Measurements from ENCODE around the gene BIRC7. TPM values are rescaled to one million over a fixed set of nuclear protein-coding genes. Genes with fewer than 3 reads are reported as not detected.

Gene BIRC7
- total and polyA plus RNA-seq, 2 donors, result 0.09 to 0.87 TPM

- H3K36me3 ChIP-seq (ENCODE audit: control insufficient read depth in 2 of 2, insufficient read depth in 2 of 2, low read length in 1 of 2), result peaks cover 12% of the 10 kb centered on the region in 2 donors
- 93% methylated on average over 20 of the region's 20 CpGs for WGBS
- DNase-seq (ENCODE audit: low read depth in 6 of 9, low spot score in 9 of 9), result no peak
- H3K4me3 ChIP-seq (ENCODE audit: low read length in 2 of 2), result no peak overlapping the region
- no peak overlapping the region for H3K27ac ChIP-seq (ENCODE audit: low read depth in 1 of 2, low read length in 1 of 2)
- no peaks in the 10 kb centered on the region for H3K27me3 ChIP-seq (ENCODE audit: control insufficient read depth in 2 of 2, insufficient read depth in 1 of 2, low read length in 1 of 2)
- H3K4me1 ChIP-seq (ENCODE audit: control insufficient read depth in 2 of 2, insufficient read depth in 2 of 2, low read length in 2 of 2), result peaks cover 4 to 5% of the 10 kb centered on the region in 2 donors
- no peaks in the 10 kb centered on the region for H3K9me3 ChIP-seq (ENCODE audit: control insufficient read depth in 2 of 2, insufficient read depth in 1 of 2, low read length in 1 of 2)
Measured at GRCh38 chr20:63190828-63191227, 44.9 kb upstream of the BIRC7 start.

- H3K27me3 ChIP-seq (ENCODE audit: control insufficient read depth in 2 of 2, insufficient read depth in 1 of 2, low read length in 1 of 2), result no peaks in the 10 kb centered on the region
- peaks cover 4 to 5% of the 10 kb centered on the region in 2 donors for H3K4me1 ChIP-seq (ENCODE audit: control insufficient read depth in 2 of 2, insufficient read depth in 2 of 2, low read length in 2 of 2)
- no peak for DNase-seq (ENCODE audit: low read depth in 6 of 9, low spot score in 9 of 9)
- WGBS, result 88% methylated on average over 14 of the region's 14 CpGs
- no peak overlapping the region for H3K27ac ChIP-seq (ENCODE audit: low read depth in 1 of 2, low read length in 1 of 2)
- H3K9me3 ChIP-seq (ENCODE audit: control insufficient read depth in 2 of 2, insufficient read depth in 1 of 2, low read length in 1 of 2), result no peaks in the 10 kb centered on the region
- H3K36me3 ChIP-seq (ENCODE audit: control insufficient read depth in 2 of 2, insufficient read depth in 2 of 2, low read length in 1 of 2), result peaks cover 12 to 13% of the 10 kb centered on the region in 2 donors
- no peak overlapping the region for H3K4me3 ChIP-seq (ENCODE audit: low read length in 2 of 2)
Measured at GRCh38 chr20:63191400-63191799, 44.3 kb upstream of the BIRC7 start.

GRCh38 chr20:63192721-63193120 is 43.0 kb upstream of the BIRC7 start:
- Histone ChIP-seq H3K36me3 (ENCODE audit: control insufficient read depth in 2 of 2, insufficient read depth in 2 of 2, low read length in 1 of 2) (peaks cover 16 to 19% of the 10 kb centered on the region in 2 donors), H3K27me3 (ENCODE audit: control insufficient read depth in 2 of 2, insufficient read depth in 1 of 2, low read length in 1 of 2) (no peaks in the 10 kb centered on the region), H3K4me3 (ENCODE audit: low read length in 2 of 2) (no peak overlapping the region), H3K4me1 (ENCODE audit: control insufficient read depth in 2 of 2, insufficient read depth in 2 of 2, low read length in 2 of 2) (peaks cover 4 to 5% of the 10 kb centered on the region in 2 donors), H3K9me3 (ENCODE audit: control insufficient read depth in 2 of 2, insufficient read depth in 1 of 2, low read length in 1 of 2) (no peaks in the 10 kb centered on the region), H3K27ac (ENCODE audit: low read depth in 1 of 2, low read length in 1 of 2) (no peak overlapping the region)
- WGBS, result 95% methylated on average over 21 of the region's 21 CpGs
- no peak for DNase-seq (ENCODE audit: low read depth in 6 of 9, low spot score in 9 of 9)

- no peak for DNase-seq (ENCODE audit: low read depth in 6 of 9, low spot score in 9 of 9)
- Histone ChIP-seq H3K9me3 (ENCODE audit: control insufficient read depth in 2 of 2, insufficient read depth in 1 of 2, low read length in 1 of 2) (no peaks in the 10 kb centered on the region), H3K27ac (ENCODE audit: low read depth in 1 of 2, low read length in 1 of 2) (no peak overlapping the region), H3K27me3 (ENCODE audit: control insufficient read depth in 2 of 2, insufficient read depth in 1 of 2, low read length in 1 of 2) (no peaks in the 10 kb centered on the region), H3K4me1 (ENCODE audit: control insufficient read depth in 2 of 2, insufficient read depth in 2 of 2, low read length in 2 of 2) (peaks cover 0 to 1% of the 10 kb centered on the region in 2 donors), H3K4me3 (ENCODE audit: low read length in 2 of 2) (no peak overlapping the region), H3K36me3 (ENCODE audit: control insufficient read depth in 2 of 2, insufficient read depth in 2 of 2, low read length in 1 of 2) (peaks cover 22 to 26% of the 10 kb centered on the region in 2 donors)
- 94% methylated on average over 14 of the region's 14 CpGs for WGBS
Measured at GRCh38 chr20:63194007-63194796, 41.5 kb upstream of the BIRC7 start.

GRCh38 chr20:63194797-63195173 is 40.9 kb upstream of the BIRC7 start:
- 98% methylated on average over 4 of the region's 4 CpGs for WGBS
- Histone ChIP-seq H3K9me3 (ENCODE audit: control insufficient read depth in 2 of 2, insufficient read depth in 1 of 2, low read length in 1 of 2) (no peaks in the 10 kb centered on the region), H3K27me3 (ENCODE audit: control insufficient read depth in 2 of 2, insufficient read depth in 1 of 2, low read length in 1 of 2) (no peaks in the 10 kb centered on the region), H3K4me1 (ENCODE audit: control insufficient read depth in 2 of 2, insufficient read depth in 2 of 2, low read length in 2 of 2) (no peaks in the 10 kb centered on the region), H3K4me3 (ENCODE audit: low read length in 2 of 2) (no peak overlapping the region), H3K36me3 (ENCODE audit: control insufficient read depth in 2 of 2, insufficient read depth in 2 of 2, low read length in 1 of 2) (peaks cover 25 to 32% of the 10 kb centered on the region in 2 donors), H3K27ac (ENCODE audit: low read depth in 1 of 2, low read length in 1 of 2) (no peak overlapping the region)
- no peak for DNase-seq (ENCODE audit: low read depth in 6 of 9, low spot score in 9 of 9)

- Histone ChIP-seq H3K27me3 (ENCODE audit: control insufficient read depth in 2 of 2, insufficient read depth in 1 of 2, low read length in 1 of 2) (no peaks in the 10 kb centered on the region), H3K36me3 (ENCODE audit: control insufficient read depth in 2 of 2, insufficient read depth in 2 of 2, low read length in 1 of 2) (peaks cover 37 to 45% of the 10 kb centered on the region in 2 donors), H3K4me3 (ENCODE audit: low read length in 2 of 2) (no peak overlapping the region), H3K9me3 (ENCODE audit: control insufficient read depth in 2 of 2, insufficient read depth in 1 of 2, low read length in 1 of 2) (no peaks in the 10 kb centered on the region), H3K27ac (ENCODE audit: low read depth in 1 of 2, low read length in 1 of 2) (no peak overlapping the region), H3K4me1 (ENCODE audit: control insufficient read depth in 2 of 2, insufficient read depth in 2 of 2, low read length in 2 of 2) (no peaks in the 10 kb centered on the region)
- WGBS, result 91% methylated on average over 9 of the region's 9 CpGs
- DNase-seq (ENCODE audit: low read depth in 6 of 9, low spot score in 9 of 9), result no peak
Measured at GRCh38 chr20:63196768-63197470, 38.8 kb upstream of the BIRC7 start.

GRCh38 chr20:63198606-63199005 is 37.1 kb upstream of the BIRC7 start:
- H3K9me3 ChIP-seq (ENCODE audit: control insufficient read depth in 2 of 2, insufficient read depth in 1 of 2, low read length in 1 of 2), result no peaks in the 10 kb centered on the region
- H3K4me1 ChIP-seq (ENCODE audit: control insufficient read depth in 2 of 2, insufficient read depth in 2 of 2, low read length in 2 of 2), result no peaks in the 10 kb centered on the region
- H3K27me3 ChIP-seq (ENCODE audit: control insufficient read depth in 2 of 2, insufficient read depth in 1 of 2, low read length in 1 of 2), result no peaks in the 10 kb centered on the region
- WGBS, result 89% methylated on average over 7 of the region's 7 CpGs
- H3K4me3 ChIP-seq (ENCODE audit: low read length in 2 of 2), result no peak overlapping the region
- no peak overlapping the region for H3K27ac ChIP-seq (ENCODE audit: low read depth in 1 of 2, low read length in 1 of 2)
- DNase-seq (ENCODE audit: low read depth in 6 of 9, low spot score in 9 of 9), result no peak
- H3K36me3 ChIP-seq (ENCODE audit: control insufficient read depth in 2 of 2, insufficient read depth in 2 of 2, low read length in 1 of 2), result peaks cover 53 to 62% of the 10 kb centered on the region in 2 donors

GRCh38 chr20:63202021-63202420 is 33.7 kb upstream of the BIRC7 start:
- H3K4me3 ChIP-seq (ENCODE audit: low read length in 2 of 2), result no peak overlapping the region
- no peak for DNase-seq (ENCODE audit: low read depth in 6 of 9, low spot score in 9 of 9)
- no peaks in the 10 kb centered on the region for H3K27me3 ChIP-seq (ENCODE audit: control insufficient read depth in 2 of 2, insufficient read depth in 1 of 2, low read length in 1 of 2)
- no peaks in the 10 kb centered on the region for H3K9me3 ChIP-seq (ENCODE audit: control insufficient read depth in 2 of 2, insufficient read depth in 1 of 2, low read length in 1 of 2)
- no peaks in the 10 kb centered on the region for H3K4me1 ChIP-seq (ENCODE audit: control insufficient read depth in 2 of 2, insufficient read depth in 2 of 2, low read length in 2 of 2)
- WGBS, result 97% methylated on average over 17 of the region's 17 CpGs
- H3K27ac ChIP-seq (ENCODE audit: low read depth in 1 of 2, low read length in 1 of 2), result no peak overlapping the region
- peaks cover 69 to 77% of the 10 kb centered on the region in 2 donors for H3K36me3 ChIP-seq (ENCODE audit: control insufficient read depth in 2 of 2, insufficient read depth in 2 of 2, low read length in 1 of 2)

- H3K4me1 ChIP-seq (ENCODE audit: control insufficient read depth in 2 of 2, insufficient read depth in 2 of 2, low read length in 2 of 2), result no peaks in the 10 kb centered on the region
- no peak overlapping the region for H3K27ac ChIP-seq (ENCODE audit: low read depth in 1 of 2, low read length in 1 of 2)
- H3K27me3 ChIP-seq (ENCODE audit: control insufficient read depth in 2 of 2, insufficient read depth in 1 of 2, low read length in 1 of 2), result no peaks in the 10 kb centered on the region
- DNase-seq (ENCODE audit: low read depth in 6 of 9, low spot score in 9 of 9), result no peak
- H3K36me3 ChIP-seq (ENCODE audit: control insufficient read depth in 2 of 2, insufficient read depth in 2 of 2, low read length in 1 of 2), result peaks cover 70 to 79% of the 10 kb centered on the region in 2 donors
- H3K9me3 ChIP-seq (ENCODE audit: control insufficient read depth in 2 of 2, insufficient read depth in 1 of 2, low read length in 1 of 2), result no peaks in the 10 kb centered on the region
- 96% methylated on average over 29 of the region's 29 CpGs for WGBS
- H3K4me3 ChIP-seq (ENCODE audit: low read length in 2 of 2), result no peak overlapping the region
Measured at GRCh38 chr20:63202811-63203526, 32.7 kb upstream of the BIRC7 start.
